Measurements from ENCODE around the gene CYP21A2.
"Not testable (repeated sequence)": the region's sequence is repeated elsewhere in the genome, so short reads cannot be mapped to it uniquely, and the experiment has no call there.

DNA sequence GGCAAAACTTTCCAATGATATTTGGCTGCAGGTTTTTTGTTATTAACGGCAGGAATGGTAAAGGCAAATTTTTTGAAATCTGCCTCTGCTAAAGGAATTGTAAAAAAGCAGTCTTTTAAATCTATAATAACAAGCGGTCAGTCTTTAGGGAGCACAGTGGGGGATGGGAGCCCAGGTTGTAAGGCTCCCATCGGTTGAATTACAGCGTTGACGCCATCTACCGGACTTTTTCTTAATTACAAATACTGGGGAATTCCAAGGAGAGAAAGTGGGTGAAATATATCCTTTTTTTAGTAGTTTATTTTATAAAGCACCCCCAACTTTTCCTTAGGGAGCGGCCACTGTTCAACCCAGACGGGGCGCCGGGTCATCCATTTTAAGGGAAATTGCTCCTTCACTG is 48.9 kb upstream of the CYP21A2 start:
- not testable (repeated sequence) for TF ChIP-seq CTCF, EP300, POLR2A (IDR thresholded peaks at IDR 0.05)
